HG03575 (cell line): Measurements from ENCODE around the gene IQUB.

ENCODE experiments used
- ATAC-seq: cut with Tn5 transposase; IDR thresholded peaks from one replicate; pipeline ENCODE4 v1.9.1; 2021; ENCODE audit not compliant: unreplicated experiment, insufficient number of reproducible peaks, low FRiP score; ENCODE audit errors: extremely low read depth

Gene IQUB

GRCh38 chr7:123534383-123535260 is at the start of gene IQUB:
Gene IQUB (minus strand): TSS chr7:123534595. CDS start chr7:123512340, 22,255 bp downstream.
- ATAC-seq = peak; percentile 43

- no peak for ATAC-seq
Measured at GRCh38 chr7:123583821-123584220, 49.4 kb upstream of the IQUB start.

DNA sequence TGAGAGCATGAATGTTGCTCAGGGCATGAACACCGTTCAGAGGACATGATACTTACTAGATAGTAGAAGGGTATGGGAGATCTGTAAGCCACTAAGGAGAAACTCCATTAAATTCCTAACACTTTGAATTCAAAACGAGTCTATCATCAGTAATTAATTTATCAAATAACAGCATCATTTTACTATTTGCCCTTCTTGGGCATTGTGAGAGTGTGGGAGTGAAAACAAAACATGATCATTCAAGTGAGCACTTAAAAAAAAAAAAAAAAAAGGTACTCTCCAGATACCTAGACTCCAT is 46.7 kb upstream of the IQUB start:
- ATAC-seq = no peak

GRCh38 chr7:123580406-123581161 is 46.2 kb upstream of the IQUB start:
- no peak for ATAC-seq

DNA sequence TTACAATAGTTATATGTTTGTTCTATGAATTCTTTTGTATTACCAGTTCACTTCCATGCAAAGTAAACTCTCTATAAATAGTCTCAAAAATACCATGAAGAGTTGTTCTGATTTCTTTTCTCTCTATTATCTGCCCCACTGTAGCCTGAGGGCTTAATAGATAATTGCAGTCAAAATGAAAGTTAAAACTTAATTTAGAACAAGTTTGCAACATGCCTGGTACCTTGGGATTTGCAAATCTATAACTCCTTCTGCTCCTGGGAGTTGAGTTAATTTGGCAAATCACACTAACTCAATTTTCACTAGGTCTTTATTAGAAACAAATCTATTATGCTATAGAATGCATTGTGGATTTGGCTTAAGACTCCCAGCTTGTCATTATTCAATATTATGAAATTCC is 45.0 kb upstream of the IQUB start:
- no peak for ATAC-seq

DNA sequence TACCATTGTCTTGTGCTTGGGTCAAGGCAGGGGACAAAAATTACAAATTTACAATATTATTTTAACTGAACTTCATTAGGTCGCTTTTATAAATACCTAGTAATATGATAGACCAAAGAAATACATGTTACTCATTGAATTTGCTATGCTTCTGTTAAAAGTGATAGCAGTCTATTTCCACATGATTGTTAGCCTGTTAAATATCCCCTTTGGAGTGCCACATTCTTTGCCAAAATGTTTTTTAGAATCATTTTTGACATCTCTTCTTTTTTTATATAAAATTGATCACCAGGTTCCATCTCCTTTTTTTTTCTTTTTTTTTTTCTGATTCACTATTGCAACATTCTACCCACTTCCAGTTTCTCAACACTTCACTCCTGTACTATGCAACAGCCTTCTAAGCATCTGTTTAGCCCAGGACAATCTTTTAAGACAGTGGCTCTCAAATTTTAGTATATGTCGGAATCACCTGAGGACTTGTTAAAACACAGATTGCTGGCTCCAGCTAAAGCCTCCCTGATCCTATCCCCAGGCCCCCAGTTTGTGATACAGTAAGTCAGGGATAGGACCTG is 39.6 kb upstream of the IQUB start:
- ATAC-seq = no peak

DNA sequence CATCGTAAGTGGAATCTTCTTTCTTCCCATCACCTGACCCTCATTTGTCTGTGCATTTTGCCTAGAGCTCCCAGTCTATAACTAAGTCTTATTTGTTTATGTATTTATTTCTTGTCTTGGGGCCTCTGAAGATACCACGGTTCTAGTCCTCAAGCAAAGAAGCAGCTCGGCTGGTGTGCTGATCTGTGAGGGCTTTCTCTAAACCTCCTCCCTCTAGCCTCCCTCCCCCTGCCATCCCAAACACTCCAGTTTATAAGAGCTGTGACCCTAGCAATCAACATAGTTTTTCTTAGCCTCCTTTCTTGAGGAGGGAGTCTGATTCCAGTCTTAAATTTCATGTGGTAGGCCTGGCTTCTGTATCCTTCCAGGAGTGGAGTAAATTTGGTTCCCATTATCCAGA is 38.9 kb upstream of the IQUB start:
- ATAC-seq = no peak

DNA sequence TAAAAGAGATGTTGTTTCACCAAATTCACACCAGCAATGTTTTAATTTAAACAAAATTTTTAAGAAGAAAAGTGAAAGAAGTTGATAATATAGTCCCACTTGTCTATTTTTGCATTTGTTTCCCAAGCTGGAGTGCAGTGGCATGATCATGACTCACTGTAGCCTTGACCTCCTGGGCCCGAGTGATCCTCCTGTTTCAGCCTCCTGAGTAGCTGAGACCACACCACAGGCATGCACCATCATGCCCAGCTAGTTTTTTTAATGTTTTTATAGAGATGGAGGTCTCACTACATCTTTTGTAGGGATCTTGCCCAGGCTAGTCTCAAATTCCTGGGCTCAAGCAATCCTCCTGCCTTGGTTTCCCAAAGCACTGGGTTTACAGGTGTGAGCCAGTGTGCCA is 37.3 kb upstream of the IQUB start:
- ATAC-seq = no peak

GRCh38 chr7:123571187-123571586 is 36.8 kb upstream of the IQUB start:
- ATAC-seq = no peak

GRCh38 chr7:123570390-123571182 is 36.2 kb upstream of the IQUB start:
- no peak for ATAC-seq

DNA sequence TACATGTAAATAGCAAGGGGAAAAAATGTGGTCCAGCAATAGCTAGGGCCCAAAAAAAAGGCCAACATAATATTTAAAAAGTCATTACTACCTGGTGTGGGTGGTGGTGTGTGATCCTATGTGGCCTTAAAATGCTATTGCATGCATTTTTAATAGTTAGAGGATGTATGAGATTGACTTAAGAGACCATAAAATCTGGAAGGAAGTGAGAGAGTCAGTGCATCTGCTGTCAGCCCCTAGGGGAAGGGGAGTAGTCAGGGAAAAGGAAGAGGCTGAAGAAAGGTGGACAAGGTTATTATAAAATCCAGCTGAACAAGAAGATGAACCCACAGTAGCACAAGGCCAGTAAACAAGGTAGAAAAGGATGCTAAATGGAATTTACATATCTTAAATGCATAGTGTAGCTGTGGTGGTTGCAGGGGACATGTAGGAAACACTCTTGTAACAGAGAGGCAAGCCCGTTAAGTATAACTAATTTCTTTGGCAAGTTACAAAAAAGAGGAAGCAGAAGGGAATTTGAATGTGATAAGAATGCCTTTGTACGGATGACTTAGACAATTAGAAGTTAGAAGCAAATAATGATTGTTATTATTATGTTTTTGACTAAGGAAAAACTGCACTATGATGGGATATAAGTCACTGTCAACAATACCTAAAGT is 35.1 kb upstream of the IQUB start:
- ATAC-seq = no peak

- ATAC-seq = no peak
Measured at GRCh38 chr7:123562121-123562520, 27.7 kb upstream of the IQUB start.

DNA sequence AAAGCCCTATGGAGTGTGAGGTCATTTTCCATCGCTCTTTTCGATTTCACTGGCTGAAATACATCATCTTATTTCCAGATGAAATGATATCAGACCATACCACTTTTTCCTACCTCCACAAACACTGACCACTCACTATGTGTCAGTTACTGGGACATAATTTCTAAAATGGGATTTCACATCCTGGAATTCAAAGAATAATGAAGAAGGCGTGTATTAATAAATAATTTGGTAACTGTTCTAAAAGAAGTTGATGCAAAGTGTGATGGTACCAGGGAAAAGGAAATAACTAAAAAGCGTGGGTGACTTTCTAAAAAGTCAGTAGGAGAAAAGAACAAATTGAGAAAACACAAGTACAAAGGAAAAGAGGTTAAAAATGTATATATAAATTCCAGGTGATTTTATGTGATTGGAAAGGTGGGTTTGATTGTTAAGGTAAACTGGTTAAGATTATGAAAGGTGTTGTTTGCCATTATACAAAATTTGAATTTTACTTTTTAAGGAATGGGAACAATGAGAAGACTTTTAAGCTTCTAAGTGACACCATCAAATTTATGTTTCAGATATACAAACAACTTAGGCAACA is 24.0 kb upstream of the IQUB start:
- ATAC-seq = no peak

GRCh38 chr7:123557398-123558288 is 23.2 kb upstream of the IQUB start, which contains the start of gene NDUFA5:
Gene NDUFA5 (minus strand): TSS chr7:123557818. CDS start chr7:123557795, 23 bp downstream.
- peak; percentile 97 for ATAC-seq

DNA sequence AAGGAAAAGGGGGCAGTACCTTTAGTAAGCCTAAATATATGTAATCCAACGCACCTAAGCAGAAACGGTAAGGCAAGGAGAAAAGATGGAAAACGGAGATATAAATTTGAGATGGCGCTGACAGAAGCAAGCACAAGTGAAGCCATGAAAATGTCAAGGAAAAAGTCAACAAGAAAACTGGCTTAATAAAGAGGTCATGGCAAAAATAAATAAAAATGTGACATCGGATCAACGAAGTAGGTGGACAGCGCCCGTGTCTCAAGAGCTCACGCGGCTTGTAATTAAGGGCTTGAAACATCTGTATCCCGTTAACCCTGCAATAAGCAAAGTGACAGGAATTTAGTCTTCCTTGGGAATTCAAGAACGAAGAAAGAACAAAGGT is 22.6 kb upstream of the IQUB start:
- ATAC-seq = no peak

DNA sequence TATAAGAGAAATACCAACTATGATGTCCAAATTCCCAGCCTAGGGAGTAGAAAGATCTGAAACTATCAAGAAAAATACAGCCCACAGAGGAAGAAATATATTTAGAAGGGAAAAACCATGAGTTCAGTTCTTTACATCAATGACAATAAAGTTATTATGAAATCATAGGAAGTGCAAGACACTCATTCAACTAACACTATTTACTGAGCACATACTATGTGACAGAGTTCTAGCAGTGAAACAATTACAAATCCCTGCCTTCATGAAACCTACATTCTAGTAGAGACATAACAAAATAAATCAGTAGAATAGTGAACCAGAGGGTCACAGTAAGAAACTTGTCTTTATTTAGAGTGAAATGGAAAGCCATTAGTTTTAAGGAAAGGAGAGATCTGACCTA is 21.1 kb upstream of the IQUB start:
- ATAC-seq = no peak

GRCh38 chr7:123553159-123553558 is 18.8 kb upstream of the IQUB start:
- ATAC-seq = no peak

- no peak for ATAC-seq
Measured at GRCh38 chr7:123552641-123553040, 18.2 kb upstream of the IQUB start.
